ENCODE results near the gene PYGL.

The PYGL gene

GRCh38 chr14:50977863-50978528 is 33.7 kb upstream of the PYGL start:
- Histone ChIP-seq H3K27me3 (ENCODE audit: control insufficient read depth in 3 of 3, insufficient read depth in 3 of 3, low read depth in 1 of 3, low read length in 3 of 3) (no peaks in the 10 kb centered on the region), H2AK5ac (ENCODE audit: low read depth, low read length) (no peak overlapping the region), H2BK5ac (ENCODE audit: low read length) (no peak overlapping the region), H3K18ac (ENCODE audit: low read length) (peak overlapping the region; percentile 44), H2BK15ac (ENCODE audit: low read length) (no peak overlapping the region), H3K4ac (ENCODE audit: low read length) (no peak overlapping the region), H3K27ac (replicated peaks; ENCODE audit: low read length) (no peak overlapping the region), H3K14ac (ENCODE audit: low read length) (no peak overlapping the region), H4K8ac (ENCODE audit: low read depth, low read length) (no peak overlapping the region), H3K4me1 (ENCODE audit: control insufficient read depth in 2 of 2, insufficient read depth in 1 of 2, low read depth in 1 of 2, low read length in 2 of 2) (no peaks in the 10 kb centered on the region), H2AFZ (ENCODE audit: low read length) (no peak overlapping the region), H3K36me3 (replicated peaks in 1 of 2; ENCODE audit: control insufficient read depth in 2 of 2, insufficient read depth in 2 of 2, low read length in 2 of 2) (no peaks in the 10 kb centered on the region), H3K79me1 (ENCODE audit: low read depth, low read length) (no peaks in the 10 kb centered on the region), H3K4me3 (ENCODE audit: low read length in 2 of 2) (no peak overlapping the region), H3K9me3 (replicated peaks in 1 of 2; ENCODE audit: control insufficient read depth in 2 of 2, insufficient read depth in 1 of 2, low read depth in 1 of 2, low read length in 2 of 2) (no peaks in the 10 kb centered on the region), H2BK12ac (ENCODE audit: low read length) (no peak overlapping the region), H3K4me2 (ENCODE audit: insufficient read depth, low read length, poor library complexity, severe bottlenecking) (no peak overlapping the region), H2BK120ac (ENCODE audit: low read depth, low read length) (no peak overlapping the region), H3K23ac (ENCODE audit: low read depth, low read length, poor library complexity) (no peak overlapping the region), H4K91ac (ENCODE audit: low read depth, low read length, poor library complexity) (no peak overlapping the region), H3K9ac (ENCODE audit: low read depth, low read length, poor library complexity) (no peak overlapping the region)
- no peak for DNase-seq (ENCODE audit: low spot score)
- no CpG with 5 or more reads among the region's 3 CpGs for WGBS, 2 donors (ENCODE audit: extremely low coverage in 2 of 2, insufficient read length in 2 of 2, insufficient replicate concordance in 1 of 2)

GRCh38 chr14:50974118-50974517 is 29.8 kb upstream of the PYGL start:
- Histone ChIP-seq H3K4me3 (ENCODE audit: low read length in 2 of 2) (no peak overlapping the region), H2BK15ac (ENCODE audit: low read length) (no peak overlapping the region), H2AK5ac (ENCODE audit: low read depth, low read length) (no peak overlapping the region), H2BK12ac (ENCODE audit: low read length) (no peak overlapping the region), H2AFZ (ENCODE audit: low read length) (no peak overlapping the region), H3K4me1 (ENCODE audit: control insufficient read depth in 2 of 2, insufficient read depth in 1 of 2, low read depth in 1 of 2, low read length in 2 of 2) (no peaks in the 10 kb centered on the region), H3K36me3 (replicated peaks in 1 of 2; ENCODE audit: control insufficient read depth in 2 of 2, insufficient read depth in 2 of 2, low read length in 2 of 2) (no peaks in the 10 kb centered on the region), H4K91ac (ENCODE audit: low read depth, low read length, poor library complexity) (no peak overlapping the region), H3K79me1 (ENCODE audit: low read depth, low read length) (no peaks in the 10 kb centered on the region), H2BK120ac (ENCODE audit: low read depth, low read length) (no peak overlapping the region), H3K14ac (ENCODE audit: low read length) (no peak overlapping the region), H3K4me2 (ENCODE audit: insufficient read depth, low read length, poor library complexity, severe bottlenecking) (no peak overlapping the region), H4K8ac (ENCODE audit: low read depth, low read length) (no peak overlapping the region), H3K18ac (ENCODE audit: low read length) (no peak overlapping the region), H3K23ac (ENCODE audit: low read depth, low read length, poor library complexity) (no peak overlapping the region), H3K4ac (ENCODE audit: low read length) (no peak overlapping the region), H3K27me3 (ENCODE audit: control insufficient read depth in 3 of 3, insufficient read depth in 3 of 3, low read depth in 1 of 3, low read length in 3 of 3) (no peaks in the 10 kb centered on the region), H2BK5ac (ENCODE audit: low read length) (no peak overlapping the region), H3K9me3 (replicated peaks in 1 of 2; ENCODE audit: control insufficient read depth in 2 of 2, insufficient read depth in 1 of 2, low read depth in 1 of 2, low read length in 2 of 2) (no peaks in the 10 kb centered on the region), H3K27ac (replicated peaks; ENCODE audit: low read length) (no peak overlapping the region), H3K9ac (ENCODE audit: low read depth, low read length, poor library complexity) (no peak overlapping the region)
- no peak for DNase-seq (ENCODE audit: low spot score)
- WGBS, 2 donors (ENCODE audit: extremely low coverage in 2 of 2, insufficient read length in 2 of 2, insufficient replicate concordance in 1 of 2) = no CpG with 5 or more reads among the region's 5 CpGs

GRCh38 chr14:50972734-50973133 is 28.5 kb upstream of the PYGL start:
- no peaks in the 10 kb centered on the region for H3K9me3 ChIP-seq (replicated peaks in 1 of 2; ENCODE audit: control insufficient read depth in 2 of 2, insufficient read depth in 1 of 2, low read depth in 1 of 2, low read length in 2 of 2)
- H3K18ac ChIP-seq (ENCODE audit: low read length) = peak overlapping the region; percentile 74
- H2BK15ac ChIP-seq (ENCODE audit: low read length) = no peak overlapping the region
- no peak overlapping the region for H3K4me2 ChIP-seq (ENCODE audit: insufficient read depth, low read length, poor library complexity, severe bottlenecking)
- no peak overlapping the region for H4K91ac ChIP-seq (ENCODE audit: low read depth, low read length, poor library complexity)
- H4K8ac ChIP-seq (ENCODE audit: low read depth, low read length) = no peak overlapping the region
- H3K27me3 ChIP-seq (ENCODE audit: control insufficient read depth in 3 of 3, insufficient read depth in 3 of 3, low read depth in 1 of 3, low read length in 3 of 3) = no peaks in the 10 kb centered on the region
- no peak overlapping the region for H3K4ac ChIP-seq (ENCODE audit: low read length)
- DNase-seq (ENCODE audit: low spot score) = no peak
- no peak overlapping the region for H3K23ac ChIP-seq (ENCODE audit: low read depth, low read length, poor library complexity)
- H2BK120ac ChIP-seq (ENCODE audit: low read depth, low read length) = no peak overlapping the region
- H3K79me1 ChIP-seq (ENCODE audit: low read depth, low read length) = no peaks in the 10 kb centered on the region
- H2AK5ac ChIP-seq (ENCODE audit: low read depth, low read length) = peak overlapping the region; percentile 65
- no peaks in the 10 kb centered on the region for H3K4me1 ChIP-seq (ENCODE audit: control insufficient read depth in 2 of 2, insufficient read depth in 1 of 2, low read depth in 1 of 2, low read length in 2 of 2)
- no peak overlapping the region for H2AFZ ChIP-seq (ENCODE audit: low read length)
- no peak overlapping the region for H2BK12ac ChIP-seq (ENCODE audit: low read length)
- no peaks in the 10 kb centered on the region for H3K36me3 ChIP-seq (replicated peaks in 1 of 2; ENCODE audit: control insufficient read depth in 2 of 2, insufficient read depth in 2 of 2, low read length in 2 of 2)
- no peak overlapping the region for H3K14ac ChIP-seq (ENCODE audit: low read length)
- H3K4me3 ChIP-seq (ENCODE audit: low read length in 2 of 2) = no peak overlapping the region
- no CpG with 5 or more reads among the region's 11 CpGs for WGBS, 2 donors (ENCODE audit: extremely low coverage in 2 of 2, insufficient read length in 2 of 2, insufficient replicate concordance in 1 of 2)
- H3K9ac ChIP-seq (ENCODE audit: low read depth, low read length, poor library complexity) = no peak overlapping the region
- no peak overlapping the region for H3K27ac ChIP-seq (replicated peaks; ENCODE audit: low read length)
- no peak overlapping the region for H2BK5ac ChIP-seq (ENCODE audit: low read length)

- Histone ChIP-seq H2AK5ac (ENCODE audit: low read depth, low read length) (no peak overlapping the region), H3K18ac (ENCODE audit: low read length) (no peak overlapping the region), H4K91ac (ENCODE audit: low read depth, low read length, poor library complexity) (no peak overlapping the region), H3K23ac (ENCODE audit: low read depth, low read length, poor library complexity) (no peak overlapping the region), H3K9ac (ENCODE audit: low read depth, low read length, poor library complexity) (no peak overlapping the region), H3K14ac (ENCODE audit: low read length) (no peak overlapping the region), H2BK15ac (ENCODE audit: low read length) (no peak overlapping the region), H3K36me3 (replicated peaks in 1 of 2; ENCODE audit: control insufficient read depth in 2 of 2, insufficient read depth in 2 of 2, low read length in 2 of 2) (no peaks in the 10 kb centered on the region), H2BK5ac (ENCODE audit: low read length) (no peak overlapping the region), H2BK120ac (ENCODE audit: low read depth, low read length) (peak overlapping the region; percentile 94), H4K8ac (ENCODE audit: low read depth, low read length) (no peak overlapping the region), H3K4ac (ENCODE audit: low read length) (no peak overlapping the region), H3K9me3 (replicated peaks in 1 of 2; ENCODE audit: control insufficient read depth in 2 of 2, insufficient read depth in 1 of 2, low read depth in 1 of 2, low read length in 2 of 2) (no peaks in the 10 kb centered on the region), H2BK12ac (ENCODE audit: low read length) (no peak overlapping the region), H3K4me3 (ENCODE audit: low read length in 2 of 2) (no peak overlapping the region), H3K4me1 (ENCODE audit: control insufficient read depth in 2 of 2, insufficient read depth in 1 of 2, low read depth in 1 of 2, low read length in 2 of 2) (no peaks in the 10 kb centered on the region), H3K79me1 (ENCODE audit: low read depth, low read length) (no peaks in the 10 kb centered on the region), H3K27ac (replicated peaks; ENCODE audit: low read length) (no peak overlapping the region), H2AFZ (ENCODE audit: low read length) (no peak overlapping the region), H3K4me2 (ENCODE audit: insufficient read depth, low read length, poor library complexity, severe bottlenecking) (no peak overlapping the region), H3K27me3 (ENCODE audit: control insufficient read depth in 3 of 3, insufficient read depth in 3 of 3, low read depth in 1 of 3, low read length in 3 of 3) (no peaks in the 10 kb centered on the region)
- no CpG with 5 or more reads among the region's 6 CpGs for WGBS, 2 donors (ENCODE audit: extremely low coverage in 2 of 2, insufficient read length in 2 of 2, insufficient replicate concordance in 1 of 2)
- DNase-seq (ENCODE audit: low spot score) = no peak
Observed at GRCh38 chr14:50970886-50971781, 26.9 kb upstream of the PYGL start.
